ENCODE measurements around the gene ZNF652. TPM values are rescaled to one million over a fixed set of nuclear protein-coding genes. Genes with fewer than 3 reads are reported as not detected.

Gene ZNF652
- polyA plus RNA-seq, 1 donor (not counting 4 experiments of a cell fraction or from before 2014, with no cell fraction given), result 8.9 TPM

DNA sequence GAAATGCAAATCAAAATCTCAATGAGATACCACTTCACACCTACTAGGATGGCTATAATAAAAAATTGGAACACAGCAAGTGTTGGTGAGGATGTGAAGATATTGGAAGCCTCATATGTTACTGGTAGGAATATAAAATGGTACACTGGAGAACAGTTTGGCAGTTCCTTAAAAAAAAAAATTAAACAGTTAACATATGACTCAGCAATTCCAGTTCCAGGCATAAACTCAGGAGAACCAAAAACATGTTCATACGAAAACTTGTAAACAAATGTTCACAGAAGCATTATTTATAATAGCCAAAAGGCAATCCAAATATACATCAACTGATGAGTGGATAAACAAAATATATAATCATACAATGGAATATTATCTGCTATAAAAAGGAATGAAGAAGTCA, 28.2 kb downstream of the ZNF652 start:
- Histone ChIP-seq H3K79me2 (ENCODE audit: control insufficient read depth, insufficient read depth, low read length) (peaks cover 21% of the 10 kb centered on the region), H3K27ac (ENCODE audit: control insufficient read depth, insufficient read depth, low read length) (no peak overlapping the region), H3K4me3 (ENCODE audit: control insufficient read depth in 2 of 3, extremely low read depth in 1 of 3, insufficient read depth in 2 of 3, low read depth in 1 of 3, low read length in 3 of 3) (no peak overlapping the region), H3K9ac (ENCODE audit: control insufficient read depth, extremely low read depth, insufficient read depth, low read length) (no peak overlapping the region), H3K27me3 (ENCODE audit: control insufficient read depth, extremely low read depth, insufficient read depth, low read length) (no peaks in the 10 kb centered on the region), H3K4me1 (ENCODE audit: control insufficient read depth, extremely low read depth, insufficient read depth, low read length) (no peaks in the 10 kb centered on the region), H3K36me3 (ENCODE audit: control insufficient read depth in 2 of 2, extremely low read depth in 1 of 2, insufficient read depth in 2 of 2, low read length in 2 of 2) (no peaks in the 10 kb centered on the region), H3K9me1 (ENCODE audit: control insufficient read depth, extremely low read depth, insufficient read depth, low read length) (no peaks in the 10 kb centered on the region), H4K20me1 (ENCODE audit: control insufficient read depth, extremely low read depth, insufficient read depth, low read length) (no peaks in the 10 kb centered on the region), H3K9me3 (ENCODE audit: control insufficient read depth, low read depth, low read length) (no peaks in the 10 kb centered on the region), H2AFZ (ENCODE audit: control insufficient read depth, low read length) (no peak overlapping the region), H3K4me2 (ENCODE audit: control insufficient read depth, extremely low read depth, insufficient read depth, low read depth, low read length) (no peak overlapping the region)
- dilution Hi-C loops (cut with MboI; ENCODE audit: extremely low pct_ligation_motif_present, low sequenced_read_pairs), result no loop called here
- TF ChIP-seq, protein P1, sequence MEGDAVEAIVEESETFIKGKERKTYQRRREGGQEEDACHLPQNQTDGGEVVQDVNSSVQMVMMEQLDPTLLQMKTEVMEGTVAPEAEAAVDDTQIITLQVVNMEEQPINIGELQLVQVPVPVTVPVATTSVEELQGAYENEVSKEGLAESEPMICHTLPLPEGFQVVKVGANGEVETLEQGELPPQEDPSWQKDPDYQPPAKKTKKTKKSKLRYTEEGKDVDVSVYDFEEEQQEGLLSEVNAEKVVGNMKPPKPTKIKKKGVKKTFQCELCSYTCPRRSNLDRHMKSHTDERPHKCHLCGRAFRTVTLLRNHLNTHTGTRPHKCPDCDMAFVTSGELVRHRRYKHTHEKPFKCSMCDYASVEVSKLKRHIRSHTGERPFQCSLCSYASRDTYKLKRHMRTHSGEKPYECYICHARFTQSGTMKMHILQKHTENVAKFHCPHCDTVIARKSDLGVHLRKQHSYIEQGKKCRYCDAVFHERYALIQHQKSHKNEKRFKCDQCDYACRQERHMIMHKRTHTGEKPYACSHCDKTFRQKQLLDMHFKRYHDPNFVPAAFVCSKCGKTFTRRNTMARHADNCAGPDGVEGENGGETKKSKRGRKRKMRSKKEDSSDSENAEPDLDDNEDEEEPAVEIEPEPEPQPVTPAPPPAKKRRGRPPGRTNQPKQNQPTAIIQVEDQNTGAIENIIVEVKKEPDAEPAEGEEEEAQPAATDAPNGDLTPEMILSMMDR (optimal IDR thresholded peaks at IDR 0.05 in 1 of 3, IDR thresholded peaks at IDR 0.05 in 1 of 3, conservative IDR thresholded peaks at IDR 0.05 in 1 of 3; ENCODE audit: extremely low read depth in 1 of 3, insufficient read depth in 2 of 3, low read length in 3 of 3), result no peak
- no peak for TF ChIP-seq EZH2 (IDR thresholded peaks at IDR 0.05; ENCODE audit: low read length)
- FAIRE-seq (no peak), DNase-seq (ENCODE audit: low read depth, low spot score) (no peak)

DNA sequence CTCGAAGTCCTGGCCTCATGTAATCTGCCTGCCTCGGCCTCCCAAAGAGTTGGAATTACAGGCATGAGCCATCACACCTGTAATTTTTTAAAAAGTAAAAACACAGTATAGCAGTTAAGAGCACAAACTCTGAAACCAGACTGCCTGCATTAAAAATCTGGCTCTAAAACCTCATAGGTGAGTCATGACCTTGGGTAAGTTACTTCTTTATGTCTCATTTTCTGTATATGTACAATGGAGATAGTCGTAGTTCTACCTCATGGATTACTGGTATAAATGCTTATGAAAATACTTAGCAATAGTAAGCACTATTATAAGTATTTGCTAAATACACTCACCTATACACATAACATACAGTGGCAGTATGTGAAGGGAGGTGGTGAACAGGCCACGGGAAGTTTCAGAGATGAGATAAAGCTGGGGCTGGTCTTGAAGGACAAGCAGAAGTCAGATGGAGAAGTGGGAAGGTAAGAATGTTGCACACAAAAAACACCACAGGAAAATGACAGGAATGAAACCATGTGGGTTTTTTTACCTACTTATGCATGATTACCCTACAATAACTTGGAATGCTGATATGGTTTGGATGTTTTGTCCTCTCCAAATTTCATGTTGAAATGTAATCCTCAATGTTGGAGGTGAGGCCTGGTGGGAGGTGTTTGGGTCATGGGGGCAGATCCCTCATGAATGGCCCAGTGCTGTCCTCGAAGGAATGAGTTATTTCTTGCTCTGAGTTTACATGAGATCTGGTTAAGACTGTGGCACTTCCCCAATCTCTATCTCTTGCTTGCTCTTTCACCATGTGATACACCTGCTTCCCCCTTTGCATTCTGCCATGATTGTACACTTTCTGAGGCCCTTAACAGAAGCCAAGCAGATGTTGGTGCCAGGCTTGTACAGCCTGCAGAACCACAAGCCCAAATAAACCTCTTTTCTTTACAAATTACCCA, 33.9 kb downstream of the ZNF652 start:
- FAIRE-seq, result no peak
- dilution Hi-C loops (cut with MboI; ENCODE audit: extremely low pct_ligation_motif_present, low sequenced_read_pairs), result no loop called here

More for the DNA sequence above, 33.9 kb downstream of the ZNF652 start:
- Histone ChIP-seq H3K9me3 (ENCODE audit: control insufficient read depth, low read depth, low read length) (no peaks in the 10 kb centered on the region), H3K4me3 (ENCODE audit: control insufficient read depth in 2 of 3, extremely low read depth in 1 of 3, insufficient read depth in 2 of 3, low read depth in 1 of 3, low read length in 3 of 3) (no peak overlapping the region), H3K27ac (ENCODE audit: control insufficient read depth, insufficient read depth, low read length) (no peak overlapping the region), H3K79me2 (ENCODE audit: control insufficient read depth, insufficient read depth, low read length) (peaks cover 17% of the 10 kb centered on the region), H3K36me3 (ENCODE audit: control insufficient read depth in 2 of 2, extremely low read depth in 1 of 2, insufficient read depth in 2 of 2, low read length in 2 of 2) (no peaks in the 10 kb centered on the region), H3K9ac (ENCODE audit: control insufficient read depth, extremely low read depth, insufficient read depth, low read length) (no peak overlapping the region), H2AFZ (ENCODE audit: control insufficient read depth, low read length) (no peak overlapping the region), H3K27me3 (ENCODE audit: control insufficient read depth, extremely low read depth, insufficient read depth, low read length) (no peaks in the 10 kb centered on the region), H3K4me2 (ENCODE audit: control insufficient read depth, extremely low read depth, insufficient read depth, low read depth, low read length) (no peak overlapping the region), H4K20me1 (ENCODE audit: control insufficient read depth, extremely low read depth, insufficient read depth, low read length) (no peaks in the 10 kb centered on the region), H3K4me1 (ENCODE audit: control insufficient read depth, extremely low read depth, insufficient read depth, low read length) (no peaks in the 10 kb centered on the region), H3K9me1 (ENCODE audit: control insufficient read depth, extremely low read depth, insufficient read depth, low read length) (no peaks in the 10 kb centered on the region)
- no peak for DNase-seq (ENCODE audit: low read depth, low spot score)
- TF ChIP-seq, protein P1 (optimal IDR thresholded peaks at IDR 0.05 in 1 of 3, IDR thresholded peaks at IDR 0.05 in 1 of 3, conservative IDR thresholded peaks at IDR 0.05 in 1 of 3; ENCODE audit: extremely low read depth in 1 of 3, insufficient read depth in 2 of 3, low read length in 3 of 3), result no peak
- no peak for TF ChIP-seq EZH2 (IDR thresholded peaks at IDR 0.05; ENCODE audit: low read length)
